Activated T-cell treated with anti-CD3 and anti-CD28 coated beads, Interleukin-2, amount 50 U/mL, for 24 hours (primary cell): Measurements from ENCODE around the gene LEMD2.

ENCODE experiments used
- DNase-seq: peaks from one replicate; pipeline ENCODE4 v3.0.0-alpha.2; 2020
- H3K27ac Mint-ChIP-seq: 2 replicates; pipeline ENCODE4 v1.8.0; 2020; ENCODE audit warnings: mild to moderate bottlenecking, mixed read lengths
- H3K27me3 Mint-ChIP-seq: 2 replicates; pipeline ENCODE4 v1.8.0; 2020; ENCODE audit warnings: mixed read lengths
- H3K36me3 Mint-ChIP-seq: 2 replicates; pipeline ENCODE4 v1.8.0; 2020; ENCODE audit warnings: low read depth, mixed read lengths
- H3K4me1 Mint-ChIP-seq: 2 replicates; pipeline ENCODE4 v1.8.0; 2020; ENCODE audit warnings: low read depth, mixed read lengths
- H3K4me3 Mint-ChIP-seq: 2 replicates; pipeline ENCODE4 v1.8.0; 2020; ENCODE audit warnings: mild to moderate bottlenecking, moderate library complexity, mixed read lengths
- H3K9me3 Mint-ChIP-seq: 2 replicates; pipeline ENCODE4 v1.8.0; 2020; ENCODE audit warnings: mixed read lengths

LEMD2 gene

DNA sequence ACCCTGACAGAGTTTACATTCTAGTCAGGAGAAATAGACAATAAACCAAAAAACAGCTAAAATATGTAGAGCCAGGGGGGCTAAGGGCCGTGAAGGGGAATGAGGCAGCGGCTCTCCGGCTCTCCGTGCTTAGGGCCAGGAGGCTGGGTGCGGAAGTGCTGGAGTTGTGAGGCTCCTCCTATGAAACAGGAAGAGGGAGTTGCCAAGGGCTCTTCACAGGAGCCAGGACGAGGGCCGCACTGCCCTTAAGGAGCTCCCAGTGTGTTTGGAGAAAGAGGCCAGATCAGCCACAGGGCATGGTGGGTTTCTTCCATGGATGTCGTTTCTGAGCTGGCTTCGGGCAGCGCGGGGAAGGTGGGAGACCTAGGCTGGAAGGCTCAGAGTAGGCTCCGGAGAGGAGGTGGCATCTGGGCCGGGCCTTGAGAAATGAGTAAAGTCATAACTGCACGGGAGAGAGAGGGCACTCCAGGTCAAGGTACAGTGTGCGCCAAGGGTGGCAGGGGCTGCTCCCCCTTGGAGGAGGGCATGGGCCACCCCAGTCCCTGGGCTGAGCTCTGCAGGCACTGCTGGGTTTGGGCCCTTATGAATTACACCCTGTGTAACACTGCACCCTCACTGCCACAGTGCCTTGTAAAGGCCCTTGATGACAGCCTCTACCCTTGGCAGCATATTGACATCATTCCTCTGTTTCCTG lies 35.7 kb upstream of the LEMD2 start:
- peaks cover 3% of the 10 kb centered on the region for H3K4me1 Mint-ChIP-seq
- H3K27me3 Mint-ChIP-seq = no peaks in the 10 kb centered on the region
- DNase-seq = no peak
- no peak overlapping the region for H3K27ac Mint-ChIP-seq
- no peaks in the 10 kb centered on the region for H3K9me3 Mint-ChIP-seq
- H3K36me3 Mint-ChIP-seq = no peaks in the 10 kb centered on the region
- H3K4me3 Mint-ChIP-seq = no peak overlapping the region

DNA sequence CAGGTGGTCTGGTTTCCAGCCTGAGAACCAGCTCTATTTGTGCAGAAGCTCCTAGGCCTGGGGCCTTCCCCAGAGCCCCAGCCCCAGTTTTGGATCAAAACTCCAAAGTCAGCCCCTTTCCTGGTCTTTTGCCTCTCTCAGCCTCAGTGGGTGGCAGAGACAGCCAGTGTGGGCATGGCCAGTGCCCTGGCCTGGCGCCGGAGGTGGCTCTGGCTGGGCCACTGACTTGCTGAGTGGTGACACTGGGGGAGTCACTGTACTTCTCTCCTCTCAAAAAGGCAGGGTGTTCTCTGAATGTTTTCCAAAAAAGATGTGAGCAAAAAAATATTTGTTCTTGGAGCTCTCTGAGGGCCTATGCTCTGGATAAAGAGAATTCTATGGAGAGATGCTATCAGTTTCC lies 34.9 kb upstream of the LEMD2 start:
- no peak for DNase-seq
- Mint-ChIP-seq H3K4me1 (peaks cover 3% of the 10 kb centered on the region), H3K9me3 (no peaks in the 10 kb centered on the region), H3K36me3 (no peaks in the 10 kb centered on the region), H3K27me3 (no peaks in the 10 kb centered on the region), H3K4me3 (no peak overlapping the region), H3K27ac (no peak overlapping the region)

DNA sequence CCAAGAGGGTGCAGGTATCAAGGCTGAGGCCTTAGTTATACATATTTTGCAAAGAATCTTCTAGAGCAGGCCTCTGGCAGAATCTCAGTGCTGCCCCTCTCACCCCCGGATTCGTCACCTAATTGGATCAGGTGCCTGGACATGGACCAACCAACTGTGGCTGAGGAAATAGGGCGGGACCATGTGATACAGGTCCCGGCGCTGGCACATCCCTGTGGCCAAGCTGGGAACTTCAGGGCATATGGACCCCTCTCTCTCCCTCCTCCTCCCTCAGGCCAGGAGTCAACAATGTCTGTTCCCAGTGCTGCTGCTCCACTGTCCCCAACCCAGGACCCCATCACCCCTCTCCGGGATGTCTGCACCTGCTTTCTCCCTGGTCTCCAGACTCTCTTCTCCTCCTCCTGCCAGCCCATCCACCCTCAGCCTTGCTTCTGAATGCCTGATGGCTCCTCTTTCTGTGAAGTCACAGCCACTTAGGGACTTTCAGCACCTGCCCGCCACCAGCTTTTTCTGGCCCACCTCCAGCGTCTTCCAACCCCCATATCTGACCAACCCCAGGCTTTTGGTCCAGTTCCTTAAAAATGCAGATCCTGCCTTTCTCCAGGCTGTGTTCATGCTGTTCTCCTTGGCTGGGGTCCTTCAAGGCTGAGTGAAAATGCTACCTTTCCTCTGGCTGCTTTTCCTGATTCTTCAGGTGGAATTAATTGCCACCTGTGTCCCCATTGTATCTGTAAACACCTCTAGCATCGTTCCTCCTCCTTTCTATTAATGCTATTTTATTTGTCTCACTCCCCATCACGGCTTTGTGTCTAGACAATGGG lies 33.9 kb upstream of the LEMD2 start:
- DNase-seq = no peak
- Mint-ChIP-seq H3K27me3 (no peaks in the 10 kb centered on the region), H3K4me3 (no peak overlapping the region), H3K36me3 (no peaks in the 10 kb centered on the region), H3K9me3 (no peaks in the 10 kb centered on the region), H3K4me1 (peaks cover 3% of the 10 kb centered on the region), H3K27ac (no peak overlapping the region)

DNA sequence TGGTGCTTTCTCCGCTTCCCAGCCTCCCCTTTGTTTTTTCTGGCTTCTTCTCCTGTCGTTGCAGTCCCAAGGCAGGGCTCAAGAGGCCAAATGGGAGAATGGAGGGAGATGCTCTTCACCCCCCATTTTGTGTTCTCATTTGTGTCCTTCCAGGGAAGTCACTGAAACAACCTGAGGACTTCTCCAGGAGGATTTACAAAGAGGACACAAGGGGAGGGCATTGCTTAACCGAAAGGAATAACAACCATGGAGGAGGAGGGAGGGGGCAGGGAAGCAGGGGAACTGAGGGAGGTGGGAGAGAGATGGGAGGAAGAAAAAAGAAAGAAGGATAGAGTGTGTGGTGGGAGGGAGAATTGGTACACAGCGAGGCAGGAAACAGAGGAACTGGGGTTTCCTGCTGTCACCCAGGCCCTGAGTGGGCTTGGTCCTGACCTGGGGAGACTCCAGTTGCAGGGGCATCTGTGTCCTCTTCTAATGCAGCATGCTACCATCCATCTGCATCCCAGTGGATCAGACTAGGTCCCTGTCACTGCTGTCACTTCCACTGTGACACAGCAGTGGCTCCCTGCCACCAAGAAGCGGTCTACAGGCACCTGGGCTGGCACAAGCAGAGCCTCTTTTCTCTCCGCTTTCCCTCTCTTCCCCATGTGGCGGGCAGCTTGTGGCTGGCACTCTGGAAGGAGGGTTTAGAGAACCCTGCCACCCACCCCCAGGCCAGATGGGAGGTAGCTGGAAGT lies 32.0 kb upstream of the LEMD2 start:
- H3K4me3 Mint-ChIP-seq = no peak overlapping the region
- H3K36me3 Mint-ChIP-seq = no peaks in the 10 kb centered on the region

GRCh38 chr6:33820243-33820642 lies 31.3 kb upstream of the LEMD2 start:
- no peaks in the 10 kb centered on the region for H3K36me3 Mint-ChIP-seq
- H3K4me3 Mint-ChIP-seq = no peak overlapping the region
- no peaks in the 10 kb centered on the region for H3K9me3 Mint-ChIP-seq
- DNase-seq = no peak
- peaks cover 3% of the 10 kb centered on the region for H3K4me1 Mint-ChIP-seq
- H3K27me3 Mint-ChIP-seq = peaks cover 6% of the 10 kb centered on the region
- no peak overlapping the region for H3K27ac Mint-ChIP-seq

More for the DNA sequence above, 32.0 kb upstream of the LEMD2 start:
- DNase-seq = no peak
- H3K27ac Mint-ChIP-seq = no peak overlapping the region
- no peaks in the 10 kb centered on the region for H3K9me3 Mint-ChIP-seq
- H3K4me1 Mint-ChIP-seq = peaks cover 3% of the 10 kb centered on the region
- H3K27me3 Mint-ChIP-seq = peaks cover under 1% of the 10 kb centered on the region

DNA sequence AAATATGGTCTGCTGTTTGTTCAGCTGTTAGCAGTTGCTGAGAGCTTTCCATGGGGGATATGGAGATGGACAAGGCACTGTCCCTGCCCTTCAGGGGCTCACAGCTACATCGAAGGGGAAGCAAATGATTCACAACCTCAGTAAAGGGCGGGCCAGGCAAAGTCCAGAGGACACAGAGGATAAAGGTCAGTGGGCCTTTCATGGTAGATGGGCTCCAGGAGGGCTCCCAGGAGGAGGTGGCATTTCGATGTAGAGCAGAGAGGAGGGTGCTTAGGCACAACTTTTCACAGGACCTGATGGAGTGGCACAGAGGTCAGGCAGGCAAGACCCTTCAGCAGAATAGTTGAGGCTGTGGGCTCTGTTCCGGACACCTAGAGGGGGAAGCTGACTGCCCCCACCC lies 30.1 kb upstream of the LEMD2 start:
- Mint-ChIP-seq H3K4me3 (no peak overlapping the region), H3K27ac (no peak overlapping the region), H3K4me1 (peaks cover 3% of the 10 kb centered on the region), H3K27me3 (peaks cover 15% of the 10 kb centered on the region), H3K9me3 (no peaks in the 10 kb centered on the region), H3K36me3 (no peaks in the 10 kb centered on the region)
- no peak for DNase-seq

GRCh38 chr6:33818293-33818692 lies 29.4 kb upstream of the LEMD2 start:
- H3K4me1 Mint-ChIP-seq = peaks cover 3% of the 10 kb centered on the region
- H3K36me3 Mint-ChIP-seq = no peaks in the 10 kb centered on the region

DNA sequence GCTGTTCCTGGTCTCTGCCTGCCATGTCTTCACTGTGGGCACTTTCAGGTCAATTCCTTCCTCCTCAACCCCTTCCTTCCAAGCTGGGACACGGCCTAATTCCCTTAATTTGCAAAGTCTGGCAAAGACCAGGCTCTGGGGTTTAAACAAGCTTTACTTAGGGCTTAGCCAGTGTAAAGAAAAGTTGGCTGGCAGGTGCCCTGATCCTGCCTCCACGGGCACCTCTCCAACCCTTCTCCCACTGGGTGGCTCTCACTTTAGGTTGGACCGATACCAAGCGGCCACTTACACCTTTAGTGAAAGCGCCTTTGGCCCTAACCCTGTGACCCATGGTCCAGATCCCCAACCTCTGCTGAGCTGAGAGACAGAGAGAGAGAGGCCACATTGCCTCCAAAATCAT lies 28.6 kb upstream of the LEMD2 start:
- peaks cover 26% of the 10 kb centered on the region for H3K27me3 Mint-ChIP-seq

More at GRCh38 chr6:33818293-33818692, 29.4 kb upstream of the LEMD2 start:
- DNase-seq = no peak
- H3K27me3 Mint-ChIP-seq = peaks cover 21% of the 10 kb centered on the region
- no peak overlapping the region for H3K4me3 Mint-ChIP-seq
- H3K9me3 Mint-ChIP-seq = no peaks in the 10 kb centered on the region
- no peak overlapping the region for H3K27ac Mint-ChIP-seq

DNA sequence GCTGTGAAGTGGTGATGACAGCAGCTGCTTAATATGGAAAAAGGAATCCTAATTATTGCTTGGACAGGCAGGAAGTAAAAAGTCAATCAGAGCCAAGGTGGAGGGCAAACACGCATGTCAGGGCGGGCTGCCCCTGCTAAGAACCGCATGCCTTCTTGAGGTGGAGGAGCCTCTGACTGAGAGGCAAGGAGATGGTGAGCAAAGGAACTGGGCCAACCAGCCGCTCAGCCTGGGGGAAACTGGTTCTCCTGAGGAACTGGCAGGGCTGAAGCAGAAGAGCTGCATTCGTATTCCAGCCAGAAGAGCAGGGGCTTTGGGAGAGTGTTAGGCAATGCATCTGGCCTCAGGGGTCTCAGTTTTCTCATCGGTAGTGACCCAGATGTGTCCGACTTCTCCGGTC lies 28.0 kb upstream of the LEMD2 start:
- Mint-ChIP-seq H3K27me3 (peaks cover 32% of the 10 kb centered on the region), H3K4me3 (no peak overlapping the region), H3K4me1 (peaks cover 3% of the 10 kb centered on the region)

More for the DNA sequence above, 28.6 kb upstream of the LEMD2 start:
- no peaks in the 10 kb centered on the region for H3K36me3 Mint-ChIP-seq
- H3K4me3 Mint-ChIP-seq = no peak overlapping the region
- no peaks in the 10 kb centered on the region for H3K9me3 Mint-ChIP-seq
- DNase-seq = no peak
- H3K27ac Mint-ChIP-seq = no peak overlapping the region
- peaks cover 3% of the 10 kb centered on the region for H3K4me1 Mint-ChIP-seq

DNA sequence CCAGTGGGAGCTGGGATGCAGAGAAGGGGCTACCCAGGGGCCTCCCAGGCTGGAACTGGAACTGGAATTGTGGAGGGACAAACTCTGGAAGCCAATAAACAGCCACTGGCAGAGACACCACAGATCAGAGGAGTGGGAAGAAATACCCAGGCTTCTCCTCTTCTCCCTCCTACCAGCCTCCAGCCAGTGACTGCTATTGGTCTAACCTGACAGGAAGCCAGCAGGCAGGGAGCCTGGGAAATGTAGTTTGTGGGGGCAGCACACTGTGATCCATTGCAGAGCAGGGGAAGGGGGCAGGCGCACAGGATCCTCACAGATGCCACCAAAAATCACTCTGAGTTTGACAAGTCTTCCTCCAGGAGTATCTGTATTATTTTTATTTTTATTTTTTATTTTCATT lies 26.9 kb upstream of the LEMD2 start:
- H3K27ac Mint-ChIP-seq = no peak overlapping the region
- H3K4me3 Mint-ChIP-seq = no peak overlapping the region
- no peaks in the 10 kb centered on the region for H3K36me3 Mint-ChIP-seq
- H3K27me3 Mint-ChIP-seq = peaks cover 40% of the 10 kb centered on the region
- H3K9me3 Mint-ChIP-seq = no peaks in the 10 kb centered on the region
- DNase-seq = no peak
- H3K4me1 Mint-ChIP-seq = peaks cover 2% of the 10 kb centered on the region

More for the DNA sequence above, 28.0 kb upstream of the LEMD2 start:
- no peak for DNase-seq
- no peak overlapping the region for H3K27ac Mint-ChIP-seq
- H3K9me3 Mint-ChIP-seq = no peaks in the 10 kb centered on the region
- no peaks in the 10 kb centered on the region for H3K36me3 Mint-ChIP-seq

DNA sequence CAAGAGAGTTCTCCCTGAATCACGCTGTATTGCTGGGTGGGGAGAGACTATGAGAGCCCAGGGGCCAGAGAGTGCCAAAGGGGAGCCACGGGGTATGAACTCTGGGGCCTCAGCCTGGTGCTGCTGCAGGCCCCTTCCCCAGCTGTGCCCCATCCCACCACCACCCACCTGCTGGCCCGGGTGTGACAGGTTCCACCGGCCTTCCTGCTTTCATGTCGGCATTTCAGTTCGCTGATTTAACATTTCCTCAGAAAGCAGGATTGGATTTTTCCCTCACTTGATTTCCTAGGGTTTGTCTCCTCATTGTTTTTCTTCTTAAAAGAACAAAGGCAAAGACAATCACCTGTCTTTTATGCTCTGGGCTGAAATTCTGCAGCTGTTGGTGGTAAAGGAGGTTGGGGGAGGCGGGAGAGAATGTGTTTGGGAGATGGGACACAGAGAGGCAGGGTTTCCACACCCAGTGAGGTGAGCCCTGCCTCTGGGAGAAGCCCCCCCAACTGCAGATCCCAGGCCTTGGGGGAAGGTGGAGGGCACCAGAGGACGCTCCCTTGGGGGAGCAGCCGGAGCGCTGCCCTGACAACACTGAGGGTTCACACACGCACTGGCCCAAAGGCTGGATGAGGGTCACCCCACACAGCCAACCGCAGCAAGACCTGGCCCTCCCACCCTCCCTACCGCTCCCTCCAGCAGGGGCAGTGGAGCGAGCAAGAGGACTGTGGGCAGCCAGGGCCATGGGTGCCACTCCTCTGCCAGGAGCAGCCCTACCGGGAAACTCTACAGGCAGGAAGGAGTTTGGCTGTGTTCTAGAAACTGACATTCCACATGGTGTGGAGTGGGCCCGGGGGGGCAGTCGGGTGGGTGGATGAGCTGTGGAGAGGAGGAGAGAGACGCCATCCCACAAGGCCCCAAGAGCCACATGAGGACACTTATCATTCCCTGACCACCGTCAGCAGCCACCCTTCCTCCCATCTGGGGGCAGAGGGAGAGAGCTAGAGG lies 25.4 kb upstream of the LEMD2 start:
- Mint-ChIP-seq H3K4me1 (peaks cover 2% of the 10 kb centered on the region), H3K27ac (no peak overlapping the region), H3K4me3 (no peak overlapping the region), H3K27me3 (peaks cover 49% of the 10 kb centered on the region), H3K9me3 (no peaks in the 10 kb centered on the region), H3K36me3 (no peaks in the 10 kb centered on the region)
- no peak for DNase-seq

- Mint-ChIP-seq H3K4me3 (no peak overlapping the region), H3K9me3 (no peaks in the 10 kb centered on the region), H3K27me3 (peaks cover 58% of the 10 kb centered on the region), H3K4me1 (peaks cover 8% of the 10 kb centered on the region), H3K36me3 (no peaks in the 10 kb centered on the region), H3K27ac (no peak overlapping the region)
- DNase-seq = no peak
These were observed 24.4 kb upstream of the LEMD2 start for GRCh38 chr6:33813246-33813904.

DNA sequence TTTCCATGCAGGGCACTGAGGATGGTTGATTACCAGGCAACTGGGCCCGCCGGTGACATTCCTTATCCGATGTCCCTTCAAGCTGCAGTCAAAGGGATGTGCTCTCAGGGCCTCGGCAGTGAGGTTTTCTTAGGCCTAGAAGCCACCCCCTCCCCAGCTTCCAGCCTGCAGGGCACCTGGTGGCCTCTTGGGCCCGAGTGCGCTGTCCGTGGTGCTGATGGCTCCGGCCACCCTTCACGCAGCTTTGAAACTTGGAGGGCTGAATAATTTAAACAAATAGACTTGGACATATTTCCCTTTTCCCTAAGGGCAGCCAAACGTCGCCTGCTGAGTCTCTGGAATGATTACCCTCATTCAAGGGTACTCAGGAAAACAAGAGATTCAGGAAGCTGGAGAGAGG lies 23.7 kb upstream of the LEMD2 start:
- Mint-ChIP-seq H3K9me3 (no peaks in the 10 kb centered on the region), H3K4me1 (peaks cover 15% of the 10 kb centered on the region), H3K27me3 (peaks cover 65% of the 10 kb centered on the region), H3K36me3 (no peaks in the 10 kb centered on the region), H3K4me3 (no peak overlapping the region), H3K27ac (no peak overlapping the region)
- peak; percentile 43 for DNase-seq
